ENCODE measurements around the gene GPSM1. TPM values are rescaled to one million over a fixed set of nuclear protein-coding genes. Genes with fewer than 3 reads are reported as not detected.

The GPSM1 gene
- total RNA-seq, 2 donors from 2014 or later = 8.5 to 12.3 TPM

DNA sequence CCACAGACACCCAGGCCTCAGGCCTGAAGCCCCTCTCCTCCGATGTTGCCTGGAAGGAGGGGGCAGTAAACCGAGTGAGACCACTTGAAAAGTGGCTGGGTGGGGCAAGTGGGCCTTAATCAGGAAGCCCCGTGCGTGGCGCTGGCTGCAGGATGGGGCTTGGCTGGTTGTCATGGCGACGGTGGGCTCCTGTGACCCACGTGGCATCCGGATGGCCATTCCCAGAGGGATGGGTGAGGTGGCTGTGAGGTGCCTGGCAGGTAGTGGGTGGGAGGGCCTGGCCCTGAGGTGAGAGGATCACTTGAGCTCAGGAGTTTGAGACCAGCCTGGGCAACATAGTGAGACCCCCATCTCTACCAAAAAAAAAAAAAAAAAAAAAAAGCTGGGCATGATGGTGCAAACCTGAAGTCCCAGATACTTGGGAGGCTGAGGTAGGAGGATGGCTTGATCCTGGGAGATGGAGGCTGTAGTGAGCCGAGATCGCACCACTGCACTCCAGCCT is 5.2 kb downstream of the GPSM1 start:
- H3K27ac Mint-ChIP-seq = peak overlapping the region in 1 of 2 donors; percentile 4
- ATAC-seq (no peak), DNase-seq (ENCODE audit: low spot score in 2 of 2) (no peak)
- no peaks in the 10 kb centered on the region for H3K9me3 Mint-ChIP-seq
- H3K36me3 Mint-ChIP-seq = no peaks in the 10 kb centered on the region

DNA sequence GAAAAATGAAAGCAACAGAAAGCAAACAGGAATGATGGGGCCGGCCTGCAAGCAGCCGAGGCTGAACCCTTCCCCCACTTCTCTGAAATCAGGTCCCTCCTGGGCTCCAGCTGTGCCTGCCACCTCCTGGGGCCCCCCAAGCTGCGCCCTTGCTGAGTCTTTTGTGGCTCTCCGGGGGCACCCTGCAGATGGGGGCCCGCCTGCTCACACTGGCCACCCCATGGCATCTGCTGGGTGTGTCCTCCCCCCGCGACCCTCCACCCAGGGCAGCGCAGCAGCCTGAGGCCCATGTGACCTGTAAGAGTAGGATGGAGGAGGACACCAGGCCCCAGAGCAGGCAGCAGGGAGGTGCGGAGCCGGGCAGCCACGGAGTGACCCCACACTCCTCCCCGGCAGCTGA is 5.7 kb downstream of the GPSM1 start:
- Mint-ChIP-seq H3K36me3 (no peaks in the 10 kb centered on the region), H3K27ac (no peak overlapping the region), H3K9me3 (no peaks in the 10 kb centered on the region)
- DNase-seq (ENCODE audit: low spot score in 2 of 2) (no peak), ATAC-seq (no peak)

DNA sequence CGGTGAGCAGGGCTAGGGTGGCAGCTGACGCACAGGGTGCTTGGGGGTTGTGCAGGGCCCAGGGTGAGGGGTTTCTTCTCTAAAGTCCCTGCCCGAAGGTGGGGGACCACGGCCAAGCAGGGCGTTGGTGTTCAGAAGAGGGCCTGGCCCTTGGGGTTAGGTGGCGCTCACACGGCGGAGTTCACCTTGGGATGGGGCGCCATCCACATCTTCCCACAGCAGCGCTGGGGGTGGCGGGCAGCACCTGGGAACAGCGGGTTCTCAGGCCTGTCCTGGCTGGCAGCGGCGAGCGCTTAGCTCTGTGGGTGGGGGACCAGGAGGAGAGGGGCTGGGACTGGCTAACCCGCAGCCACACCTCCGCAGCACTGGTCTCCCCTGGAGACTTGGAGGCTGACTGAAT is 6.1 kb downstream of the GPSM1 start:
- Mint-ChIP-seq H3K27ac (no peak overlapping the region), H3K9me3 (no peaks in the 10 kb centered on the region), H3K36me3 (no peaks in the 10 kb centered on the region)
- DNase-seq (ENCODE audit: low spot score in 2 of 2) (no peak), ATAC-seq (no peak)

DNA sequence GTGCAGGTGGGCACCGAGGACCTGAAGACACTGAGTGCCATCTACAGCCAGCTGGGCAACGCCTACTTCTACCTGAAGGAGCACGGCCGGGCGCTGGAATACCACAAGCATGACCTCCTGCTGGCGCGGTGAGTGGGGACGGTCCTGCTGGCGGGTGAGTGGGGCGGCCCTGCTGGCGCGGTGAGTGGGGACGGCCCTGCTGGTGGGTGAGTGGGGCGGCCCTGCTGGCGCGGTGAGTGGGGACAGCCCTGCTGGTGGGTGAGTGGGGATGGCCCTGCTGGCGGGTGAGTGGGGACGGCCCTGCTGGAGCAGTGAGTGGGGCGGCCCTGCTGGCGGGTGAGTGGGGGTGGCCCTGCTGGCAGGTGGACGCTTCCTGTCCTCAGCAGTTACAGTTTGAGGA is 7.2 kb downstream of the GPSM1 start:
- DNase-seq (ENCODE audit: low spot score in 2 of 2) = no peak
- no peak for ATAC-seq
- H3K27ac Mint-ChIP-seq = no peak overlapping the region
- H3K9me3 Mint-ChIP-seq = no peaks in the 10 kb centered on the region
- no peaks in the 10 kb centered on the region for H3K36me3 Mint-ChIP-seq

DNA sequence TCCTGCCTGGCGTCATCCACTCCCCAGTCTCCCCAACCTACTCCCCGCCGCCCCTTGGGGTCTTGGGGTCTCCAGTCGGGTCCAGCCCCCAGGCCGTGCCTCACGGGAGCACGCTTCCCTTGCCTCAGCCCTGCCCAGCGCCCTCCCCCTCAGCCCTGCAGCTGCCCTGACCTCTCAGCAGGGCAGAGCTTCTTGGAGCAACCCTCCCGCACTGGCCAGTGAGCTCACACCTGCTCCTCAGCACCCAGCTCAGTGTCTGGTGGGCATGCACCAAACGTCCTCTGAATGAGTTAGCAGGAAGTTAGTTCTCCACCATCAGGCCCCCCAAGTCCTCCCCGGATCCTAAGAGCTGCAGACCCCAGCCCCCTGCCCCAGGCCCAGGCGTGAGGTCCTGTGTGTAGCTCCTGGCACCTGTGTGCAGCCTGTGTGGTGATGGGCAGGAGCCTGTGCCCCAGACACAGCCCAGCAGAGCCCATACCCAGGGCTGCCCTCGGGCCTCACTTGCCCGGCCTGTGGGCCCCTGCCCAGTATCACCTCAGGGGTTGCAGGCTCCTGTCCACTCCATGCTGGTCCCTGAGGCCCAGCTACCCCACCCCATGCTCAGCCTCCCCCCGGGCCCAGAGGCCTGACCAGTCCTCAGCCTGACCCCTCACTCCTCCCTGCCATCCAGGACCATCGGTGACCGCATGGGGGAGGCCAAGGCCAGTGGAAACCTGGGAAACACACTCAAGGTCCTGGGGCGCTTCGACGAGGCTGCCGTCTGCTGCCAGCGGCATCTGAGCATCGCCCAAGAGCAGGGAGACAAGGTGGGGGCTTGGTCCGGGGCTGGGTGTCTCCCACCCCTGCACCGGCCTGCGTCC is 8.2 kb downstream of the GPSM1 start:
- H3K36me3 Mint-ChIP-seq = no peaks in the 10 kb centered on the region
- H3K27ac Mint-ChIP-seq = no peak overlapping the region
- ATAC-seq (no peak), DNase-seq (ENCODE audit: low spot score in 2 of 2) (no peak)
- H3K9me3 Mint-ChIP-seq = no peaks in the 10 kb centered on the region

DNA sequence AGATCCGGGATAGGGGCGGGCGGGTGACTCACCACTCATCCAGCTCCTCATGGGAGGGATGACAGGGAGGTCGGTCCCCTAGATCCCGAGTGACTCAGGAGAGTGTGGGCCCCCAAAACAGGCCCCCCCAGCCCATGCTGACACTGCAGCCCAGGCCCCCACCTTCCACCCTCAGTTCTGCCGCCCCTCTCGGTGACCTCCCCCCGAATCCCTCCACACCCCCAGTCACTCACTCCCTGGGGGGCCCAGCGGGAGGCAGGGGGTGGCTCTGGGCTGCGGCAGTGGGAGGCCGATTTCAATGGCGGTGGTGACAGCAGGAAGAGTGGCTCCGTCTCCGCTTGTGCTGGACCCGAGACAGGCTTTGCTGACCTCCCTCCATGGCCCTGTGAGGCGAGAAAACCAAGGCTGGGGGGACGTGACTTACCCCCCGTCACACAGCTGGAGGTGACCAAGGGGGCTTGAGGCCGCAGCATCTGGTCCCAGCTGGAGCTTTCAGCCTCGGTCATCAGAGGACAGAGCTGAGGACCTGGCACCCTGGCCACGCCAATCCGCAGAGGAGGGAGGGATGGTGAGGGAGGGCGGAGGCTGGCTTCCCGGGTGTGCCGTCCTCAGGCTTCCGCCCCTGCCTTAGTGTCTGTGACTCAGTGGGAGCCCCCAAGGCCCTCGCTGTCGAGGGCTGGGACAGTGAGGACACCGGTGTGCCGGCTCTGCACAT is 9.0 kb downstream of the GPSM1 start:
- no peak overlapping the region for H3K27ac Mint-ChIP-seq
- ATAC-seq = no peak
- no peak for DNase-seq (ENCODE audit: low spot score in 2 of 2)
- H3K9me3 Mint-ChIP-seq = no peaks in the 10 kb centered on the region
- H3K36me3 Mint-ChIP-seq = no peaks in the 10 kb centered on the region

DNA sequence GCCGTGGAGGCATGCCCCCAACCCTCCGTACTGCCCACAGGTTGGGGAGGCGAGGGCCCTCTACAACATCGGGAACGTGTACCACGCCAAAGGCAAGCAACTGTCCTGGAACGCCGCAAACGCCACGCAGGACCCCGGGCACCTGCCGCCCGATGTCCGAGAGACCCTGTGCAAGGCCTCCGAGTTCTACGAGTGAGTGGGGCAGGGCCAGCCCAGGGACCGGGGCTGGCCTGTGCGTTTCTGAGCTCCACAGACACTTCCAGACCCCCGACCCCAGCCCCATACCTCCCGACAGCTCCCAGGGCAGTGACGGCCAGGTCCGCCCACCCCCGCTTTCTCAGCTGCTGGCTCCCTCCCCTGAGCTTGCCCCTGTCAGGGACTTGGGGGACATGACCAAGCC is 9.5 kb downstream of the GPSM1 start:
- no peak overlapping the region for H3K27ac Mint-ChIP-seq
- no peaks in the 10 kb centered on the region for H3K9me3 Mint-ChIP-seq
- ATAC-seq = no peak
- no peak for DNase-seq (ENCODE audit: low spot score in 2 of 2)
- H3K36me3 Mint-ChIP-seq = no peaks in the 10 kb centered on the region

DNA sequence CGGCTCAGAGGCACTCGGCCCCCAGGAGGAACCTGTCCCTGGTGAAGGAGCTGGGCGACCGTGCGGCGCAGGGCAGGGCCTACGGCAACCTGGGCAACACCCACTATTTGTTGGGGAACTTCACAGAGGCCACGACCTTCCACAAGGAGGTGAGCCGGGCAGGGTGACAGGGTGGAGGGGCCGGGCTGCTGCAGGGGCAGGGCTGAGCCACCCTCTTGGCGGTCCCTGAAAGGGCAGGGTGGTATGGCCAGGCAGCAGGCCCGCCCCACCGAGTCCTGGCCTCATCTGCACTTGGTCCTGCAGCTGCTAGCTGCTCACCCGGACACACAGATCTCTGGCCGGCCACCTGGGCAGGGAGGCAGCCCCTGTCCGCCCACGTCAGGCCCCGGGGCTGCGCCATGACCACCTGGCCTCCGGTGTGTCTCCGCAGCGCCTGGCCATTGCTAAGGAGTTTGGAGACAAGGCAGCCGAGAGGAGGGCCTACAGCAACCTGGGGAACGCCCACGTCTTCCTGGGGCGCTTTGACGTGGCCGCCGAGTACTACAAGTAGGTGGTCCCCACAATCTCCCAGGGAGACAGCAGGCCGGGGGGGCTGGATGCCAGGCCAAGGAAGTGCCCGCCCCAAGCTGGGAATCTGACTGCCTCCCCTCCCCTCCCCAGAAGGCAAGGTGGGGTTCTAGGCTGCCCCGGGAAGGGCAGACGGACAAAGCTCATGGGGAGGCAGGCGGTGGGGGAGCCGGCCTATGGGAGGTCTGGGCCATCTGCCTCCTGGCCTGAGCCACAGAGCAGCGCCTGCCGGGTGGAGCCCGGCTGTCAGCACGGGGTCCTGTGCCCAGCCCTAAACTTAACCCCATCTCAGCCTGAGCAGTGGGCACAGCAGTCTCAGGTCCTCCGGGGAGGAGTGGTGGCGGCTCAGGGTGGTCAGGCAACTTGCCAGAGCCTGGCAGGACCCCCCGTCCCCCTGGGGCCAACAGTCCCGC is 10.4 kb downstream of the GPSM1 start:
- ATAC-seq (no peak), DNase-seq (ENCODE audit: low spot score in 2 of 2) (no peak)
- Mint-ChIP-seq H3K36me3 (no peaks in the 10 kb centered on the region), H3K27ac (no peak overlapping the region), H3K9me3 (no peaks in the 10 kb centered on the region)

DNA sequence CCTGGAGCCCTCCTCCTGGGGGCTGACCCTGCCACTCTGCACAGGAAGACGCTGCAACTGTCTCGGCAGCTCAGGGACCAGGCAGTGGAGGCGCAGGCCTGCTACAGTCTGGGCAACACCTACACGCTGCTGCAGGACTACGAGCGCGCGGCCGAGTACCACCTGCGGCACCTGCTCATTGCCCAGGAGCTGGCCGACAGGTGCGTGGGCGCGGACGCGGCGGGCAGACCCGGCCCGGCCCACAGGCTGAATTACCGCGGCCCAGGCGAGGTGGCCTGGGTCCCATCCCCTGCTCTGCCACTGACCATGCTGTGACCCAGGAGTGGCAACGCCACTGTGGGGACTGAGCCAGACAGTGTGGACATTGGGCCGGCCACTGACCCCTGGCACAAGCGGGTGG is 11.2 kb downstream of the GPSM1 start:
- Mint-ChIP-seq H3K27ac (no peak overlapping the region), H3K36me3 (no peaks in the 10 kb centered on the region), H3K9me3 (no peaks in the 10 kb centered on the region)
- no peak for ATAC-seq
- DNase-seq (ENCODE audit: low spot score in 2 of 2) = no peak

DNA sequence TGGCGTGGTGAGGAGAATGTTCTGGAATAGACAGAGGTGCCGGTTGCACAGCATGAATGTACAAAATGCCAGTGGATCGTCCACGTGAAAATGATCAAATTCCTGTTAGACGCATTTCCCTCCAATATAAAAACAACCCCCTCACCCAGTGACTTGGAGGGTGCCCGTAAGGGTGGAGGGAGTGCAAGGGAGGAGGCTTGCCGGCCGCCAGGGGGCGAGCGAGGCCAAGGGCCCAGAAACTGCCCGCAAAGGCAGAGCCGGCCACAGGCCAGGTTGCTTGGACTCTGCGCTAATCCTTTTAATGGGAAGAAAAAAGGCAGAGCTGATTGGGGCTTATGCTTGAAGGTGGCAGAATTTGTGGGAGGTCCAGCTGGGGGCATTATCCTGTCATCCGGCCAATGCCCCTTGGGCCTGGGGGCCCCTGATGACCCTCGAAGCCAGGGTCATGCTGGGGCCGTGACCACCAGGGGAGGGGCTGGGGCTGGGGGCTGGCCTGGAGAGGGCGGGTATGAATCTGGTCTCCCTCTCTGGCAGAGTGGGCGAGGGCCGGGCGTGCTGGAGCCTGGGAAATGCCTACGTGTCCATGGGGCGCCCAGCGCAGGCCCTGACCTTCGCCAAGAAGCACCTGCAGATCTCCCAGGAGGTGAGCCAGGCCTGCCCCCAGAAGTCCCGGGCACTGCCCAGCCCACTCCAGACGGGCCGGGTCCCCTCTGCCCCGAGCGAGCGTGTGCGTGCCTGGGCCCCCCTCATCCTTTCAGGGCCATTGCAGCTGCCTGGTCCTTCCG is 12.0 kb downstream of the GPSM1 start:
- Mint-ChIP-seq H3K9me3 (no peaks in the 10 kb centered on the region), H3K36me3 (no peaks in the 10 kb centered on the region), H3K27ac (peak overlapping the region in 1 of 2 donors; percentile 74)
- DNase-seq (ENCODE audit: low spot score in 2 of 2) (peak in 1 of 2 donors; percentile 43), ATAC-seq (peak in 1 of 2 donors; percentile 62)

DNA sequence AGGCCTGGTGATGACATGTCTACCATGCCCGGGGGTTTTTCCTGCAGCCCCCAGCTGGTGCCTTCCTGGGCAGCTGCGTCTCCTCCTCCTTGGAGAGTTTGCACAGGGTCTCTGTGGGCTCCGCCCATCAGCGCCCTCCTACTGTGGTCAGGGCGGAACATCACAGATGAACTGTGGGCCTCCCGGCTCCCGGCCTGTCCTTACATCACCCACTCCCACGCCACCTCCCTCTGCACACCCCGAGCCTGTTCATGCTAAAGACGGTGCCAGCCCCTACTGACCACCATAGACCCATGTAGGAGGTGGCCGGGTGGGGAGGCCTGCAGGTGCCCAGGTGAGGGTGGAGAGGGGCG is 12.6 kb downstream of the GPSM1 start:
- H3K9me3 Mint-ChIP-seq = no peaks in the 10 kb centered on the region
- no peaks in the 10 kb centered on the region for H3K36me3 Mint-ChIP-seq
- no peak for DNase-seq (ENCODE audit: low spot score in 2 of 2)
- no peak overlapping the region for H3K27ac Mint-ChIP-seq
- ATAC-seq = no peak

DNA sequence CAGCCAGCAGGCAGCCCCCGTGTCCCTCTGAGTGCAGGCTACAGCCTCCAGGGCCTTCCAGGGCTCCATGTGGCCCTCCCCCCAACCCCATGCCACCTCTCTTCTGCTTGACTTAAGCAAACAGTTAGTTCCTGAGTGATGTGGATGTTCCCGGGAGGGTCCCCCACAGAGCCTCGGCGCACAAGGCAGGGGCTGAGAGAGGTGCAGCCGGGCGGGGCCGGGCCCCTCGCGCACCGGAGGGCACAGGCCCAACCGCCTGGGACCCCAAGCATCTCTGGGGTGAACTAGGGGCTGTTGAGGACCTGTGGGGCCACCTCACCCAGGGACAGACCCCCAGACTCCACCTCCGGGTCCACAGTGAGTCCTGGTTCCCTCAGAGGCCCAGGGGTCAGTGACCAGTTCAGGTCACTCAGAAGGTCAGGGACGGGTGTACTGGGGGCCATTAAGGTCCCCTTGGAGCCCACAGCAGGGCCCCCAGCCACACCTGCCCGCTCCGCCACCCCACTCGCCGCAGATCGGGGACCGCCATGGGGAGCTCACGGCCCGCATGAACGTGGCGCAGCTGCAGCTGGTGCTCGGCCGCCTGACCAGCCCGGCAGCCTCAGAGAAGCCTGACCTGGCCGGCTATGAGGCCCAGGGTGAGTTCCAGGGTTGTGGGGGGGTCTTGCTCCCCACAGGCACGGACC is 13.2 kb downstream of the GPSM1 start:
- Mint-ChIP-seq H3K9me3 (no peaks in the 10 kb centered on the region), H3K27ac (no peak overlapping the region), H3K36me3 (no peaks in the 10 kb centered on the region)
- ATAC-seq (no peak), DNase-seq (ENCODE audit: low spot score in 2 of 2) (no peak)

DNA sequence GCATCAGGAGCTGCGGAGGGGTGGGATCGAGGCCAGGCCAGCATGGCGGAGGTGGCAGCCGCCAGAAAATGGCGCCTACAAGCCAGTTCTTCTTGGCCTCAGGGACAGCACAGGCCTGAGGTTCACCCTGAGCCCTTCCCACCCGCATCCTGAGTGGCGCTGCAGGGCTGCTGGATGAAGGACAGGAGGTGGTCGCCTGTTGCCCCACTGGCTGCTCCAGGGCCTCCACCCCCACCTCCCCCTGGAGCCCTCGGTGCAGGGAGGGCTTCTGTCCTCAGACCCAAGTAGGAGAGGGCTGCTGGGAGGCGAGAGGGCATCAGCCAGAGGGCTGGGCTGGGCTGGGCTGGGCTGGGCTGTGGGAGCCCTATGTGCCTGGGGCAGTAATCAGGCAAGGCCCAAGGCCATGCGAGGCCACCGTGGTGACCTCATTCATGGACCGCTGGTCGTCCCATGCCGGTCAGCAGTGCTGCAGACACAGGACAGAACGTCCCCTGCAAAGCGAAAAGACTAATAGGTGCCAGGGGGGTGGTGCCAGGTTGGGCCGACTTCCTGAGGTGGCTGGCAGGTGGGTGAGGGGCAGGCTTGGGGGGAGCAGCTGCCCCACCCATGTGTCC is 13.8 kb downstream of the GPSM1 start:
- ATAC-seq (no peak), DNase-seq (ENCODE audit: low spot score in 2 of 2) (no peak)
- H3K27ac Mint-ChIP-seq = no peak overlapping the region
- H3K36me3 Mint-ChIP-seq = no peaks in the 10 kb centered on the region
- no peaks in the 10 kb centered on the region for H3K9me3 Mint-ChIP-seq

DNA sequence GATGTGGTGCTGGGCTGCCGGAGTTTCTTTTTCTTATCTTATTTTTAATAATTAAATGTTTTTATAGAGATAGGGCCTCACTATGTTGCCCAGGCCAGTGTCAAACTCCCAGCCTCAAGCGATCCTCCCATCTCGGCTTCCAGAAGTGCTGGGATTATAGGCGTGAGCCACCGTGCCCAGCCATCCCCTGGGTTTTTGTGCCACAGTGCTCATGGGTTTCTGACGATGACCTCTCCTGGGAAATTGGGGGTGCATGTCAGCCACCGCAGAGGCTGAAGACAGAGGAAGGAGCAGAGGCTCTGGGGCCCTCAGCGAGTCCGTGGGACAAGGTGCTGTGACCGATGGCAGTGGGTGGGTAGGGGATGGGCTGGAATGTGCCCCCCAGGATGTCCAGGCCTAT is 14.4 kb downstream of the GPSM1 start:
- no peak for DNase-seq (ENCODE audit: low spot score in 2 of 2)
- no peak for ATAC-seq

More for the DNA sequence above, 14.4 kb downstream of the GPSM1 start:
- H3K9me3 Mint-ChIP-seq = no peaks in the 10 kb centered on the region
- no peak overlapping the region for H3K27ac Mint-ChIP-seq
- no peaks in the 10 kb centered on the region for H3K36me3 Mint-ChIP-seq

All from activated naive CD4-positive, alpha-beta T cell treated with anti-CD3 and anti-CD28 coated beads, Interleukin-2, amount 50 U/mL, for 72 hours (primary cell).